K562 (cell line): ENCODE measurements around the gene DEFB113.

ENCODE experiments used
- CBX2 ChIP-seq: fragments of 200-600 bp; sonication (generic); IDR thresholded peaks from one replicate; pipeline ENCODE4 v1.6.1; 2012; ENCODE audit warnings: mild to moderate bottlenecking, low read length, inconsistent platforms; ENCODE audit not compliant: insufficient read depth, poor library complexity, severe bottlenecking
- ELF2 ChIP-seq: fragments of 250-450 bp; sonication (Bioruptor Pico); IDR thresholded peaks from 2 replicates; pipeline ENCODE4 v1.5.0; 2021; ENCODE audit warnings: mild to moderate bottlenecking
- HDAC2 ChIP-seq: fragments of 450-650 bp; IDR thresholded peaks from 2 replicates; pipeline ENCODE4 v1.6.1; 2016; ENCODE audit warnings: mild to moderate bottlenecking
- MXI1 ChIP-seq: IDR thresholded peaks from 2 replicates; pipeline ENCODE4 v1.6.1; 2011; ENCODE audit warnings: low read depth, mild to moderate bottlenecking, improper control_type of control experiment, low read length
- MYBL2 ChIP-seq, 2 experiments: fragments of 450-650 bp in 1 of 2; sonication (generic) in 1 of 2; formaldehyde crosslinking in 1 of 2; IDR thresholded peaks; 2 replicates each; pipeline versions ENCODE4 v1.6.1 to v1.8.1; 2017 to 2022; ENCODE audit warnings: borderline replicate concordance in 1 of 2, inconsistent platforms in 1 of 2, low read depth in 1 of 2, mild to moderate bottlenecking in 1 of 2, missing genetic modification reagents in 1 of 2, moderate library complexity in 1 of 2
- MYC ChIP-seq, 2 experiments: fragments of 250-450 bp in 1 of 2; sonication (Bioruptor Pico) in 1 of 2; IDR thresholded peaks; 2 replicates each; pipeline versions ENCODE4 v1.5.1 to v1.6.1; 2012 to 2021; ENCODE audit warnings: low read depth in 2 of 2, borderline replicate concordance in 1 of 2, improper control_type of control experiment in 1 of 2, low read length in 1 of 2, mild to moderate bottlenecking in 1 of 2, moderate library complexity in 1 of 2
- NR2C2 ChIP-seq, 2 experiments: fragments of 200-800 bp in 1 of 2; sonication (Bioruptor generic) in 1 of 2; sonication (generic) in 1 of 2; formaldehyde crosslinking in 1 of 2; IDR thresholded peaks; 2 replicates each; pipeline versions ENCODE4 v1.6.1 to v1.8.0; 2016 to 2022; ENCODE audit warnings: mild to moderate bottlenecking in 1 of 2, missing compliant biosample characterization in 1 of 2, missing genetic modification characterization in 1 of 2, missing genetic modification reagents in 1 of 2
- SMC3 ChIP-seq: conservative IDR thresholded peaks from 2 replicates; pipeline ENCODE4 v1.6.1; 2011; ENCODE audit warnings: low read depth, low read length, improper control_type of control experiment; ENCODE audit not compliant: insufficient read depth
- SP2 ChIP-seq: IDR thresholded peaks from 2 replicates; pipeline ENCODE4 v1.6.1; 2011; ENCODE audit warnings: mild to moderate bottlenecking, low read depth, low read length, moderate library complexity; ENCODE audit not compliant: poor library complexity, severe bottlenecking; ENCODE audit errors: extremely low read depth
- U2AF1 ChIP-seq: fragments of 200-400 bp; formaldehyde crosslinking; optimal IDR thresholded peaks from 2 replicates; pipeline ENCODE3; 2017; ENCODE audit warnings: mild to moderate bottlenecking, low read depth, low read length, moderate library complexity
- TF ChIP-seq, protein P1 (sequence below), 2 experiments: fragments of 450-650 bp in 1 of 2; sonication (generic) in 1 of 2; formaldehyde crosslinking in 1 of 2; IDR thresholded peaks; 2 replicates each; pipeline versions ENCODE4 v1.7.1 to v1.9.0; 2016 to 2022; ENCODE audit warnings: inconsistent platforms in 1 of 2, mild to moderate bottlenecking in 1 of 2, missing genetic modification reagents in 1 of 2

- TF ChIP-seq NR2C2 (CRISPR knock-in tag; IDR thresholded peaks at IDR 0.05) = no peak
- TF ChIP-seq NR2C2 (tag; IDR thresholded peaks at IDR 0.05) = no peak
- TF ChIP-seq MYC (IDR thresholded peaks at IDR 0.05; ENCODE audit: low read depth, low read length) = no peak
- no peak for TF ChIP-seq MYC (CRISPR knock-in tag; IDR thresholded peaks at IDR 0.05; ENCODE audit: borderline replicate concordance, low read depth)
- no peak for TF ChIP-seq U2AF1
- TF ChIP-seq CBX2 = no peak
- no peak for TF ChIP-seq MXI1
- TF ChIP-seq SMC3 = no peak
- no peak for TF ChIP-seq MYBL2 (IDR thresholded peaks at IDR 0.05; ENCODE audit: low read depth)
- TF ChIP-seq MYBL2 (CRISPR knock-in tag; IDR thresholded peaks at IDR 0.05; ENCODE audit: borderline replicate concordance) = no peak
- TF ChIP-seq HDAC2 = no peak
- no peak for TF ChIP-seq SP2
- TF ChIP-seq, protein P1, sequence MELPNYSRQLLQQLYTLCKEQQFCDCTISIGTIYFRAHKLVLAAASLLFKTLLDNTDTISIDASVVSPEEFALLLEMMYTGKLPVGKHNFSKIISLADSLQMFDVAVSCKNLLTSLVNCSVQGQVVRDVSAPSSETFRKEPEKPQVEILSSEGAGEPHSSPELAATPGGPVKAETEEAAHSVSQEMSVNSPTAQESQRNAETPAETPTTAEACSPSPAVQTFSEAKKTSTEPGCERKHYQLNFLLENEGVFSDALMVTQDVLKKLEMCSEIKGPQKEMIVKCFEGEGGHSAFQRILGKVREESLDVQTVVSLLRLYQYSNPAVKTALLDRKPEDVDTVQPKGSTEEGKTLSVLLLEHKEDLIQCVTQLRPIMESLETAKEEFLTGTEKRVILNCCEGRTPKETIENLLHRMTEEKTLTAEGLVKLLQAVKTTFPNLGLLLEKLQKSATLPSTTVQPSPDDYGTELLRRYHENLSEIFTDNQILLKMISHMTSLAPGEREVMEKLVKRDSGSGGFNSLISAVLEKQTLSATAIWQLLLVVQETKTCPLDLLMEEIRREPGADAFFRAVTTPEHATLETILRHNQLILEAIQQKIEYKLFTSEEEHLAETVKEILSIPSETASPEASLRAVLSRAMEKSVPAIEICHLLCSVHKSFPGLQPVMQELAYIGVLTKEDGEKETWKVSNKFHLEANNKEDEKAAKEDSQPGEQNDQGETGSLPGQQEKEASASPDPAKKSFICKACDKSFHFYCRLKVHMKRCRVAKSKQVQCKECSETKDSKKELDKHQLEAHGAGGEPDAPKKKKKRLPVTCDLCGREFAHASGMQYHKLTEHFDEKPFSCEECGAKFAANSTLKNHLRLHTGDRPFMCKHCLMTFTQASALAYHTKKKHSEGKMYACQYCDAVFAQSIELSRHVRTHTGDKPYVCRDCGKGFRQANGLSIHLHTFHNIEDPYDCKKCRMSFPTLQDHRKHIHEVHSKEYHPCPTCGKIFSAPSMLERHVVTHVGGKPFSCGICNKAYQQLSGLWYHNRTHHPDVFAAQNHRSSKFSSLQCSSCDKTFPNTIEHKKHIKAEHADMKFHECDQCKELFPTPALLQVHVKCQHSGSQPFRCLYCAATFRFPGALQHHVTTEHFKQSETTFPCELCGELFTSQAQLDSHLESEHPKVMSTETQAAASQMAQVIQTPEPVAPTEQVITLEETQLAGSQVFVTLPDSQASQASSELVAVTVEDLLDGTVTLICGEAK (IDR thresholded peaks at IDR 0.05) = no peak
- TF ChIP-seq, protein P1 (CRISPR knock-in tag; IDR thresholded peaks at IDR 0.05) = no peak
- TF ChIP-seq ELF2 (CRISPR knock-in tag) = no peak
Observed at GRCh38 chr6:49951926-49952325, 17.5 kb downstream of the DEFB113 start.
